Right forelimb (tissue), 1 donor: ENCODE results near the gene ZNF738.
A peak's percentile ranks its signal among the peaks of the same experiment; 100 is the strongest.
"Not testable (repeated sequence)": the region's sequence is repeated elsewhere in the genome, so short reads cannot be mapped to it uniquely, and the experiment has no call there.

ENCODE experiments used
- DNase-seq: peaks from one replicate; pipeline ENCODE4 v3.0.0-alpha.2; 2018

ZNF738 gene

GRCh38 chr19:21358768-21359451 lies at the start of gene ZNF738:
ZNF738 (plus strand) TSS chr19:21359000; CDS start chr19:21359141, 141 bp downstream.
- peak; percentile 95 for DNase-seq

- DNase-seq, result not testable (repeated sequence)
Observed at GRCh38 chr19:21312807-21313206, 46.0 kb upstream of the ZNF738 start.

- no peak for DNase-seq
Observed at GRCh38 chr19:21314676-21315075, 44.1 kb upstream of the ZNF738 start.

- no peak for DNase-seq
Observed at GRCh38 chr19:21317821-21318220, 41.0 kb upstream of the ZNF738 start.

GRCh38 chr19:21321134-21321533 lies 37.7 kb upstream of the ZNF738 start:
- DNase-seq, result no peak

- no peak for DNase-seq
Observed at GRCh38 chr19:21321996-21322395, 36.8 kb upstream of the ZNF738 start.

- no peak for DNase-seq
Observed at GRCh38 chr19:21322528-21322927, 36.3 kb upstream of the ZNF738 start.

- DNase-seq, result no peak
Observed at GRCh38 chr19:21323000-21323399, 35.8 kb upstream of the ZNF738 start.

GRCh38 chr19:21326169-21326568 lies 32.6 kb upstream of the ZNF738 start:
- DNase-seq, result no peak

- no peak for DNase-seq
Observed at GRCh38 chr19:21328406-21328805, 30.4 kb upstream of the ZNF738 start.

GRCh38 chr19:21328885-21329605 lies 29.8 kb upstream of the ZNF738 start, which contains the start of gene ZNF708:
ZNF708 (minus strand) TSS chr19:21329410; CDS start chr19:21329212, 198 bp downstream.
- peak; percentile 90 for DNase-seq

- DNase-seq, result no peak
Observed at GRCh38 chr19:21335721-21336120, 23.1 kb upstream of the ZNF738 start.

- DNase-seq, result not testable (repeated sequence)
Observed at GRCh38 chr19:21344841-21345240, 14.0 kb upstream of the ZNF738 start.

- DNase-seq, result no peak
Observed at GRCh38 chr19:21352830-21353229, 6.0 kb upstream of the ZNF738 start.

- no peak for DNase-seq
Observed at GRCh38 chr19:21362291-21362690, 3.5 kb downstream of the ZNF738 start.

GRCh38 chr19:21383980-21384582 lies 25.3 kb downstream of the ZNF738 start:
- no peak for DNase-seq

GRCh38 chr19:21396121-21396520 lies 37.3 kb downstream of the ZNF738 start:
- DNase-seq, result no peak

GRCh38 chr19:21396893-21397572 lies 38.2 kb downstream of the ZNF738 start, which contains the start of gene ZNF493:
ZNF493 (plus strand) TSS chr19:21397133; CDS start chr19:21397238, 105 bp downstream.
- DNase-seq, result peak; percentile 96

GRCh38 chr19:21398851-21399250 lies 40.1 kb downstream of the ZNF738 start:
- no peak for DNase-seq

- no peak for DNase-seq
Observed at GRCh38 chr19:21402303-21402985, 43.6 kb downstream of the ZNF738 start.

GRCh38 chr19:21410166-21410565 lies 51.4 kb downstream of the ZNF738 start:
- DNase-seq, result no peak

GRCh38 chr19:21422244-21422643 lies 63.4 kb downstream of the ZNF738 start:
- DNase-seq, result no peak
